GM23338 (cell line): ENCODE data around the gene ORAI2.

Experiments
- CREB1 ChIP-seq: fragments of 250-450 bp; sonication (Bioruptor Pico); IDR thresholded peaks from 2 replicates; pipeline ENCODE4 v1.5.0; 2020; ENCODE audit warnings: low read depth, mild to moderate bottlenecking, moderate library complexity
- CTCF ChIP-seq, 2 experiments: fragments of 200-600 bp in 1 of 2; sonication (generic) in 1 of 2; conservative IDR thresholded peaks; 2 replicates each; pipeline versions ENCODE4 v1.5.1 to v1.6.1; 2016 to 2017; ENCODE audit warnings: antibody characterized with exemption in 2 of 2, low read depth in 2 of 2, mild to moderate bottlenecking in 2 of 2, moderate library complexity in 1 of 2
- EZH2 ChIP-seq: fragments of 200-600 bp; sonication (generic); IDR thresholded peaks from one replicate; pipeline ENCODE4 v1.8.0; 2017; ENCODE audit warnings: antibody characterized with exemption, mild to moderate bottlenecking, low read depth; ENCODE audit not compliant: unreplicated experiment
- EZH2phosphoT487 ChIP-seq: fragments of 200-600 bp; sonication (generic); IDR thresholded peaks from one replicate; pipeline ENCODE4 v1.8.1; 2018; ENCODE audit warnings: antibody characterized with exemption; ENCODE audit not compliant: unreplicated experiment
- POLR2AphosphoS5 ChIP-seq: IDR thresholded peaks from 2 replicates; pipeline ENCODE4 v1.6.1; 2016; ENCODE audit warnings: antibody characterized with exemption, low read depth
- ZNF114 ChIP-seq: fragments of 250-450 bp; sonication (Bioruptor Pico); IDR thresholded peaks from 2 replicates; pipeline ENCODE4 v1.5.0; 2020; ENCODE audit warnings: mild to moderate bottlenecking, moderate library complexity

- no peak for TF ChIP-seq POLR2AphosphoS5
- TF ChIP-seq ZNF114 (CRISPR knock-in tag), result no peak
- TF ChIP-seq CTCF (conservative IDR thresholded peaks at IDR 0.05; ENCODE audit: low read depth in 2 of 2), result no peak
- no peak for TF ChIP-seq CREB1 (CRISPR knock-in tag)
- no peak for TF ChIP-seq EZH2
- TF ChIP-seq EZH2phosphoT487, result no peak
Measured at GRCh38 chr7:102471791-102472125, 38.4 kb downstream of the ORAI2 start.
